Esophagus squamous epithelium (tissue), 4 donors: ENCODE data around the gene IBA57.

Source experiments
- CTCF ChIP-seq, 6 experiments: fragments of 450-650 bp in 4 of 6; fragments of 200-600 bp in 2 of 6; sonication (generic) in 2 of 6; IDR thresholded peaks; one replicate each; pipeline ENCODE4 v1.5.1; 2016 to 2019; ENCODE audit warnings: antibody characterized with exemption in 6 of 6, mild to moderate bottlenecking in 4 of 6, moderate library complexity in 4 of 6
- POLR2A ChIP-seq, 4 donors: fragments of 450-650 bp; IDR thresholded peaks; one replicate each; pipeline ENCODE4 v1.6.1; 2017; ENCODE audit warnings: antibody characterized with exemption in 4 of 4, mild to moderate bottlenecking in 4 of 4, moderate library complexity in 3 of 4

GRCh38 chr1:228178737-228179684, 13.4 kb downstream of the IBA57 start:
- TF ChIP-seq CTCF (IDR thresholded peaks at IDR 0.05), result no peak
- TF ChIP-seq POLR2A (IDR thresholded peaks at IDR 0.05), result no peak
